Right lobe of liver (tissue), 6 donors: ENCODE measurements around the gene LRP5. TPM values are rescaled to one million over a fixed set of nuclear protein-coding genes. Genes with fewer than 3 reads are reported as not detected.

ENCODE experiments used
- ATAC-seq, 4 donors: fragments of 200-7000 bp; cut with Tn5 transposase; one replicate each; pipeline ENCODE4 v1.9.1; 2020; ENCODE audit warnings: mild to moderate bottlenecking in 4 of 4, moderate library complexity in 4 of 4
- DNase-seq, 3 donors: peaks; one replicate each; pipeline ENCODE4 v3.0.0-alpha.2; 2020
- H3K27ac ChIP-seq, 3 donors: fragments of 200-600 bp; one replicate each; pipeline ENCODE4 v1.8.0; 2022
- H3K27me3 ChIP-seq, 2 donors: fragments of 200-600 bp; one replicate each; pipeline ENCODE4 v1.8.0; 2022
- H3K36me3 ChIP-seq, 4 donors: fragments of 200-600 bp; sonication (generic) in 1 of 4; one replicate each; pipeline versions ENCODE4 v1.5.1 to v1.8.0; 2017 to 2022; ENCODE audit warnings: control low read depth in 1 of 4
- H3K4me1 ChIP-seq, 4 donors: fragments of 200-600 bp; sonication (generic) in 1 of 4; one replicate each; pipeline versions ENCODE4 v1.5.1 to v1.8.0; 2017 to 2022; ENCODE audit warnings: control low read depth in 1 of 4
- H3K4me3 ChIP-seq, 3 donors: fragments of 200-600 bp; one replicate each; pipeline ENCODE4 v1.8.0; 2022
- H3K9me3 ChIP-seq, 4 donors: fragments of 200-600 bp; sonication (generic) in 1 of 4; one replicate each; pipeline versions ENCODE4 v1.5.1 to v1.8.0; 2017 to 2022; ENCODE audit warnings: control low read depth in 1 of 4
- CTCF ChIP-seq, 4 donors: fragments of 200-600 bp in 3 of 4; fragments of 450-650 bp in 1 of 4; IDR thresholded peaks; one replicate each; pipeline versions ENCODE4 v1.5.1 to v1.8.0; 2016 to 2022; ENCODE audit warnings: antibody characterized with exemption in 4 of 4, mild to moderate bottlenecking in 2 of 4
- POLR2A ChIP-seq: fragments of 450-650 bp; IDR thresholded peaks from one replicate; pipeline ENCODE4 v1.6.1; 2017; ENCODE audit warnings: antibody characterized with exemption, mild to moderate bottlenecking
- WGBS: methylation state at CpG from one replicate; pipeline ENCODE4 v1.1.6; 2018; ENCODE audit warnings: low coverage, low lambda C conversion rate; ENCODE audit not compliant: insufficient coverage; ENCODE audit errors: missing lambda C conversion rate; 5-methylcytosine and 5-hydroxymethylcytosine counted together
- intact Hi-C, 2 donors: fragments of 100-400 bp; cut with DNase I; formaldehyde crosslinking; loops; one replicate each; pipeline versions ENCODE4 v1.11.2 to v1.14.1; 2022
- total RNA-seq, 6 experiments: library from RNA; depleted of rRNA in 2 of 6; stranded (reverse); fragments of >200 nt in 2 of 6; fragmentation: NEBNext Ultra II Directional in 3 of 6; extraction: Animal tissue kit (Norgen Biotek cat#: 25700) in 3 of 6; gene quantifications; one replicate each; pipeline versions ENCODE4 v1.1.0 to v1.2.4, GENCODE V29; 2016 to 2023
- donor health status: DM: no; HTN: yes; CAD: no.
- donor health status: DM: no; HTN: no; CAD: no.
- donor health status: DM: no; HTN: no; CAD: no.
- donor health status: DM: no; HTN: yes; CAD: no.
- donor health status: DM: no; HTN: yes; CAD: no.

The LRP5 gene
- total RNA-seq, 6 experiments from 2014 or later: 74.4 to 120 (median 88.2) TPM

GRCh38 chr11:68371171-68372041 is 59.0 kb downstream of the LRP5 start:
- Histone ChIP-seq H3K27me3 (no peaks in the 10 kb centered on the region), H3K4me1 (peaks cover 0 to 38% (median 18%) of the 10 kb centered on the region in 4 donors), H3K36me3 (peaks cover 0 to 12% (median 0%) of the 10 kb centered on the region in 4 donors), H3K27ac (no peak overlapping the region), H3K4me3 (no peak overlapping the region), H3K9me3 (no peaks in the 10 kb centered on the region)
- intact Hi-C loops: loop anchor here in 1 of 2 donors (10.0 kb wide), 1 partner anchor 47 kb away; no protein-coding TSS in a partner anchor
- ATAC-seq (peak in 1 of 4 donors; percentile 8), DNase-seq (peak in 1 of 3 donors; percentile 58)
- TF ChIP-seq POLR2A (no peak), CTCF (IDR thresholded peaks at IDR 0.05) (no peak)
- 91% methylated on average over 12 of the region's 35 CpGs for WGBS

GRCh38 chr11:68372114-68372513 is 59.7 kb downstream of the LRP5 start:
- H3K36me3 ChIP-seq: peaks cover 0 to 8% (median 0%) of the 10 kb centered on the region in 4 donors
- WGBS: 49% methylated on average over 17 of the region's 21 CpGs
- H3K27me3 ChIP-seq: no peaks in the 10 kb centered on the region
- H3K9me3 ChIP-seq: no peaks in the 10 kb centered on the region
- H3K4me3 ChIP-seq: no peak overlapping the region
- no peak overlapping the region for H3K27ac ChIP-seq
- intact Hi-C loops: loop anchor here in 1 of 2 donors (10.0 kb wide), 1 partner anchor 47 kb away; no protein-coding TSS in a partner anchor
- TF ChIP-seq POLR2A (no peak), CTCF (IDR thresholded peaks at IDR 0.05) (no peak)
- peak in 1 of 4 donors; percentile 3 for ATAC-seq
- peak in 1 of 3 donors; percentile 60 for DNase-seq
- H3K4me1 ChIP-seq: peaks cover 0 to 45% (median 22%) of the 10 kb centered on the region in 4 donors

GRCh38 chr11:68372625-68373024 is 60.2 kb downstream of the LRP5 start:
- Histone ChIP-seq H3K27ac (peak overlapping the region in 1 of 3 donors; percentile 37), H3K27me3 (no peaks in the 10 kb centered on the region), H3K4me1 (peaks cover 0 to 50% (median 24%) of the 10 kb centered on the region in 4 donors), H3K36me3 (peaks cover 0 to 3% (median 0%) of the 10 kb centered on the region in 4 donors), H3K9me3 (no peaks in the 10 kb centered on the region), H3K4me3 (no peak overlapping the region)
- ATAC-seq (peak; percentile 18 to 44 (median 28)), DNase-seq (peak in 2 of 3 donors; percentile 54 to 71)
- 46% methylated on average over 9 of the region's 15 CpGs for WGBS
- intact Hi-C loops: loop anchor here in 1 of 2 donors (10.0 kb wide), 1 partner anchor 48 kb away; no protein-coding TSS in a partner anchor
- TF ChIP-seq CTCF (IDR thresholded peaks at IDR 0.05) (no peak), POLR2A (no peak)

GRCh38 chr11:68373189-68373814 is 60.9 kb downstream of the LRP5 start:
- Histone ChIP-seq H3K36me3 (no peaks in the 10 kb centered on the region), H3K27ac (peak overlapping the region in 2 of 3 donors; percentile 66 to 78), H3K4me1 (peaks cover 0 to 57% (median 28%) of the 10 kb centered on the region in 4 donors), H3K4me3 (no peak overlapping the region), H3K9me3 (no peaks in the 10 kb centered on the region), H3K27me3 (no peaks in the 10 kb centered on the region)
- intact Hi-C loops: loop anchor here in 1 of 2 donors (10.0 kb wide), 1 partner anchor 49 kb away; no protein-coding TSS in a partner anchor
- 50% methylated on average over 2 of the region's 22 CpGs for WGBS
- no peak for TF ChIP-seq POLR2A
- ATAC-seq: no peak
- DNase-seq: peak in 1 of 3 donors; percentile 50
